ENCODE data around the gene ABCA2. TPM values are rescaled to one million over a fixed set of nuclear protein-coding genes. Genes with fewer than 3 reads are reported as not detected.
A peak's percentile ranks its signal among the peaks of the same experiment; 100 is the strongest.

The ABCA2 gene
- total RNA-seq, 1 donor from 2014 or later = 7.6 TPM

DNA sequence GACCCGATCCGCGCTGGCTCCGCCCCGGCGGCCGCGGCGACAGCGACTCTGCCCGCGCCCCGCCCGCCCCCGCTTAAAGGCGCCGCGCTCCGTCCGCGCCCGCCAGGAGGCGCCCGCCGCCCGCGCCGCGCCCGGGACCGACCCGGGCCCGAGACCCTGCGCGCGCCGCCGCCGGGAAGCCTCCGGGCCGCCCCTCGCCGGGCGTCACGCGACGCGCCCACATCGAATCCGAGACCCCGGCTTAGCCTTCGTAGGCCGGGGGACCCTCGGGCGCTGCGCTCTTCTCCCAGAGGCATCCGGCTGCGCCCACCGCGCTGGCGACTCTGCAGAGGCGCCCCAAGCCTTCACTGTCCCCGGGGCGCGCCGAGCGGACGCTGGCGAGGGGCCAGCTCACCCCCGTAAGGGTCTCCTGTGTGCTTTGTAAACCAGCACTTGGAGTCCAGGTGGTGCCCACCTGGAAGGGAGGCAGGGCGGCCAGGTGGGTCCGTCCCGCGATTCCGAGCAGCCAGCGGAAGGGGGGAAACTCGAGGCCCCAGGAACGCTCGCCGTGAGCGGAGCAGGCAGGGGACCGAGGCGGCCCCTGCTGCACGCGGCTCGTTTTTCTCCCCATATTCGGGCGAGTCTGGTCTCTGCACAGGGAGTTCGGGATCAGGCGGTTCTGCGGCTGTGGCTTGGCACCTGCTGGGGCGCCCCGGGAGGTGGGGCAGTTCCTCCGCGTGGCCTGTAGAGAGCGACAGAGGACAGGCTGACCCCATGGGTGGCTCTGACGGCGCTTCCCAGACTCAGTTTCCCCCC is 423 bp upstream of the ABCA2 start:
- TF ChIP-seq, protein P1, sequence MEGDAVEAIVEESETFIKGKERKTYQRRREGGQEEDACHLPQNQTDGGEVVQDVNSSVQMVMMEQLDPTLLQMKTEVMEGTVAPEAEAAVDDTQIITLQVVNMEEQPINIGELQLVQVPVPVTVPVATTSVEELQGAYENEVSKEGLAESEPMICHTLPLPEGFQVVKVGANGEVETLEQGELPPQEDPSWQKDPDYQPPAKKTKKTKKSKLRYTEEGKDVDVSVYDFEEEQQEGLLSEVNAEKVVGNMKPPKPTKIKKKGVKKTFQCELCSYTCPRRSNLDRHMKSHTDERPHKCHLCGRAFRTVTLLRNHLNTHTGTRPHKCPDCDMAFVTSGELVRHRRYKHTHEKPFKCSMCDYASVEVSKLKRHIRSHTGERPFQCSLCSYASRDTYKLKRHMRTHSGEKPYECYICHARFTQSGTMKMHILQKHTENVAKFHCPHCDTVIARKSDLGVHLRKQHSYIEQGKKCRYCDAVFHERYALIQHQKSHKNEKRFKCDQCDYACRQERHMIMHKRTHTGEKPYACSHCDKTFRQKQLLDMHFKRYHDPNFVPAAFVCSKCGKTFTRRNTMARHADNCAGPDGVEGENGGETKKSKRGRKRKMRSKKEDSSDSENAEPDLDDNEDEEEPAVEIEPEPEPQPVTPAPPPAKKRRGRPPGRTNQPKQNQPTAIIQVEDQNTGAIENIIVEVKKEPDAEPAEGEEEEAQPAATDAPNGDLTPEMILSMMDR (conservative IDR thresholded peaks at IDR 0.05; ENCODE audit: low read depth, low read length) = peak; percentile 53
- H3K4me3 ChIP-seq (ENCODE audit: low read depth, low read length) = peak overlapping the region; percentile 75
- DNase-seq (ENCODE audit: low read depth) = no peak

DNA sequence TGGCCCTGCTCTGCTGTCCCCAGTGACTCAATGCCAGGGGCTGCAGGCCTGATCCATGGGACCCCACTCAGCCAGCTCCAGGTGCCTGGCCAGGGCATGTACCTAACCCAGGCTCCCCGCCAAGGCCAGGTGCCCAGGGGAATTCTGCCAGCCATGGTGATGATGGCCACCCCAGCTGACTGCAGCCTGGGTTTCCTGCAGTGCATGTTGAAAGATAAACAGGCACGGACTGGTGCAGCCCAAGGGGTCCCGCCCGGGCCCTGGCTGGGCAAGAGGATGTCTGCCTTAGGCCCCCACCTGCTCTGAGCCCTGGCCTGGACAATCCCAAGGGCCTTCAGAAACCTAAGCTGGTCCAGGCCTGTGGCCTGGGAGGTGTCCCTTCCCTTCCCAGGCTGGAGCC is 1.2 kb downstream of the ABCA2 start:
- no peak for DNase-seq (ENCODE audit: low read depth)
- peak overlapping the region; percentile 56 for H3K4me3 ChIP-seq (ENCODE audit: low read depth, low read length)
- TF ChIP-seq, protein P1 (conservative IDR thresholded peaks at IDR 0.05; ENCODE audit: low read depth, low read length) = no peak

DNA sequence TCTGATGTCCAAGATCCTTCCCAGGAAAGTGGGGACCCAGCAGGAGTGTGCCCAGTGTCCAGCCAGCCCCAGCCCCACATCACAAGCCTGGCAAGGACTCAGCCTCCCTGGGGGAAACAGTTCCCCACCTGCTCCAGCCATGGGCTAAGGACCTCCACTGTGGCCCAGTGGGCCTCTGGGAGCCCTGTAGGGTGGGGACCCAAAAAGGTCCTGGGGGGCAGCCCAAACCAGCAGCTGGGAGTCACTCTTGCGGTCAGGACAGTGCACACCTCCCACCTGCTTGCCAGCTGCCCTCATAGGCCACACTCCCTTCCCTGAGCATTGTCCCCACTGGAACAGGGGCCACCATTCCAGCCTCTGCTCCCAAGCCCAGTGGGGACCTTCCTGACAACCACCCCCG is 1.7 kb downstream of the ABCA2 start:
- no peak for DNase-seq (ENCODE audit: low read depth)
- TF ChIP-seq, protein P1 (conservative IDR thresholded peaks at IDR 0.05; ENCODE audit: low read depth, low read length) = no peak
- no peak overlapping the region for H3K4me3 ChIP-seq (ENCODE audit: low read depth, low read length)

DNA sequence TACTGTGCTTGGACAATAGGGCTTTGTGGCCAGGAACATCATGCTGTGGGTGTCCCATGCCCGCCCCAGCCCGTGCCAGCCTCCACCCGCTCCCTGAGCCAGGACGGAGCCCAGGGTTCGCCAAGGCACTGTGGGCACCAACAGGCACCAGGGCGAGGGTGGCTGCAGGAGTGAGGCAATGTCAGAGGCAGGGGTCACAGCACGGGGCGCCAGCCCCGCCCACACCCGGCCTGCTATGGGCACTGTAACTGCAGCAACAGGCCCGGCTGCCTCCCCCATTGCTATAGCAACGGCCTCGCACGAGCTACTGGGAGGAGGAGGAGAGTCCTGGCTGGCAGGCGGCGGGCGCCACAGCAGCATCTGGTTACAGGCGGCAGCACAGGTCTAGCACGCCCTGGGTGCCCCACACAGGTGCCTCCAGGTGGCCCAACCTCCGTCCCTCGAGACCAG is 2.5 kb downstream of the ABCA2 start:
- TF ChIP-seq, protein P1 (conservative IDR thresholded peaks at IDR 0.05; ENCODE audit: low read depth, low read length) = no peak
- DNase-seq (ENCODE audit: low read depth) = no peak
- H3K4me3 ChIP-seq (ENCODE audit: low read depth, low read length) = no peak overlapping the region

DNA sequence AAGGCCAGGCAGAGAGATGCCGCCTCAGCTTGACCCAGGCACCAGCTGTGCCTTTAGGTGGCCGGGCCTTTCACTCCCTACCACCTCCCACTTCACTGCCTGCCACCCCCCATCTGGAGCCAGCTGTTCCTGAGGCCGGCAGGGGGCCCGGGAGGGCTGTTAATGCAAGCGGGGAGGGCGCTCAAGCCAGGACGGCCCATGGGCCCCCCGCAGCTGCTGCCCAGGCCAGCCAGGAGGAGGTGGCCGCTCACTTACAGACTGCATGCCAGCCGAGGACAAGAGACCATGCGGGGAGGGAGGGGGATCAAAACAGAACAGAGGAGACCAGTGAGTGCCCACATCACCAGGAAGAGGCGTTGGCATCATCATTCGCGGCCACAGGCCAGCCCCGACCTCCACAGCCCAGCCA is 4.5 kb downstream of the ABCA2 start:
- H3K4me3 ChIP-seq (ENCODE audit: low read depth, low read length) = no peak overlapping the region
- TF ChIP-seq, protein P1 (conservative IDR thresholded peaks at IDR 0.05; ENCODE audit: low read depth, low read length) = no peak
- no peak for DNase-seq (ENCODE audit: low read depth)

DNA sequence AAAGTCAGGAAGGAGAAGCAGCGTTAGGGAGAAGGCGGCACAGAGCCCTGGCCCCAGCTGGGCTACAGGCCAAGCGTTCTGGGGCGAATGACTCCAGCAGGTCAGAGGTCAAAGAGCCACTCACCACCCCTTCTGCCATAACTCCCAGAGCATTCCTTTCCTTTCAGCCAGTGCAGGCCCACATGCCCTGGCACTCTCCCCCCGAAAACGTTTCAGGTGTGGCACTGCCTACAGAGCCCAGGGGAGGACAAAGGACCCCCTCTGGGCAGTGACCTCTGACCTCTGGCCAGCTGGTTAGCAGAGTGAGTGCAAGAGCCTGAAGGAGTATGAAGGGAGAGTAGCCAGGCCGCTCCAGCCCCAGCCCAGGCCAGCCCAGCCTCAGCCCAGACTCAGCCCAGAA is 4.9 kb downstream of the ABCA2 start:
- DNase-seq (ENCODE audit: low read depth) = no peak
- TF ChIP-seq, protein P1 (conservative IDR thresholded peaks at IDR 0.05; ENCODE audit: low read depth, low read length) = no peak
- H3K4me3 ChIP-seq (ENCODE audit: low read depth, low read length) = no peak overlapping the region

DNA sequence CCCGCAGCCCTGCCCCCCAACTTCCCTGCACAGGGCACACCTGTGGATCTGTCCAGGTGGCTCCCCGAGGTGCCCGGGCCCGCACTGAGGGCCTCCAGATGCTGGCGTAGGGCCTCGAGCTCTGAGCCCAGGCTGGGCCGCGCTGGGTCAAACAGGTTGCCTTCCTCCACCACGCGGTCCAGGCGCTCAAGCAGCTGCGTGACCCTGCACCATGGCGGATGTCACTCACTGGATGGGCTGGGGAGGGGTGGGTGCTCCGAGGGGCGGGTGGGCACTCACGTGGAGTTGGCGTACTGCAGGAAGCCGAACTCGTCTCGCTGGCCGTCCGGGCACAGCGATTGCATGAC is 5.4 kb downstream of the ABCA2 start:
- DNase-seq (ENCODE audit: low read depth) = no peak
- TF ChIP-seq, protein P1 (conservative IDR thresholded peaks at IDR 0.05; ENCODE audit: low read depth, low read length) = no peak
- H3K4me3 ChIP-seq (ENCODE audit: low read depth, low read length) = no peak overlapping the region

Measured in epithelial cell of proximal tubule (primary cell).